ENCODE results near the gene PARP11. TPM values are rescaled to one million over a fixed set of nuclear protein-coding genes. Genes with fewer than 3 reads are reported as not detected.

Gene PARP11
- total and polyA plus RNA-seq, 2 of the 8 experiments (the other 6 are each of a cell fraction or from before 2014, with no cell fraction given), result 4.2 to 13.3 TPM

- no peak overlapping the region for H2BK15ac ChIP-seq (ENCODE audit: low read length)
- no peak for TF ChIP-seq SUZ12 (IDR thresholded peaks at IDR 0.05; ENCODE audit: low read length)
- no peak for TF ChIP-seq TAF1 (IDR thresholded peaks at IDR 0.05; ENCODE audit: low read depth, low read length)
- TF ChIP-seq JUND (IDR thresholded peaks at IDR 0.05; ENCODE audit: low read length), result no peak
- TF ChIP-seq RFX5 (IDR thresholded peaks at IDR 0.05; ENCODE audit: borderline replicate concordance, low read depth, low read length), result no peak
- TF ChIP-seq RNF2 (IDR thresholded peaks at IDR 0.05; ENCODE audit: borderline replicate concordance, low read depth, low read length, missing control alignments, poor library complexity, severe bottlenecking), result no peak
- TF ChIP-seq CREB1 (IDR thresholded peaks at IDR 0.05), result no peak
- H2BK12ac ChIP-seq (ENCODE audit: low read depth, low read length), result no peak overlapping the region
Observed at GRCh38 chr12:3911409-3911808, 38.2 kb upstream of the PARP11 start.

More at GRCh38 chr12:3911409-3911808, 38.2 kb upstream of the PARP11 start:
- ChIA-PET CTCF (ENCODE audit: partially characterized antibody) (interaction anchor here (3.5 kb wide), 1 partner anchor 26 kb away, joined by 12 read pairs; no protein-coding TSS in a partner anchor), POLR2A (ENCODE audit: partially characterized antibody) (no interaction called here)
- Histone ChIP-seq H3K23me2 (ENCODE audit: low read depth, low read length) (no peaks in the 10 kb centered on the region), H4K5ac (ENCODE audit: insufficient read length, low read depth, low read length) (no peak overlapping the region), H2BK120ac (replicated peaks; ENCODE audit: low read depth, low read length) (no peak overlapping the region), H2AFZ (ENCODE audit: low read length) (no peak overlapping the region), H4K91ac (replicated peaks; ENCODE audit: insufficient read length, low read length) (no peak overlapping the region), H3K18ac (ENCODE audit: extremely low read depth, low read length) (no peak overlapping the region), H3K4me1 (replicated peaks in 1 of 4; ENCODE audit: control insufficient read depth in 3 of 4, insufficient read depth in 4 of 4, low read length in 3 of 4) (peaks cover 0 to 7% (median 0%) of the 10 kb centered on the region in 4 experiments; a peak in 3 of 7 replicates), H3K79me1 (ENCODE audit: low read depth, low read length) (no peaks in the 10 kb centered on the region), H3K23ac (ENCODE audit: insufficient read length) (no peak overlapping the region), H3K27me3 (replicated peaks in 1 of 4; ENCODE audit: control insufficient read depth in 3 of 4, extremely low read depth in 1 of 4, insufficient read depth in 3 of 4, low read length in 3 of 4) (no peaks in the 10 kb centered on the region), H2AK5ac (ENCODE audit: low read depth, low read length) (no peak overlapping the region), H3K4me3 (ENCODE audit: extremely low read depth in 1 of 4, insufficient read depth in 2 of 4, low read depth in 3 of 4, low read length in 4 of 4) (no peak overlapping the region), H4K8ac (ENCODE audit: extremely low read depth, insufficient read depth, low read length) (no peak overlapping the region), H3K27ac (ENCODE audit: low read depth, low read length) (no peak overlapping the region), H3K4ac (replicated peaks; ENCODE audit: insufficient read length, low read depth, low read length) (no peak overlapping the region), H3K56ac (replicated peaks; ENCODE audit: insufficient read length, low read depth, low read length) (no peak overlapping the region), H3K36me3 (ENCODE audit: control insufficient read depth in 2 of 4, insufficient read depth in 4 of 4, low read length in 3 of 4) (no peaks in the 10 kb centered on the region), H2BK20ac (ENCODE audit: low read length) (no peak overlapping the region), H4K20me1 (replicated peaks in 1 of 2; ENCODE audit: control insufficient read depth in 1 of 2, insufficient read depth in 2 of 2, low read length in 2 of 2) (no peaks in the 10 kb centered on the region), H3K79me2 (ENCODE audit: control insufficient read depth in 1 of 2, insufficient read depth in 2 of 2, low read length in 2 of 2) (no peaks in the 10 kb centered on the region), H3K9ac (replicated peaks in 1 of 4; ENCODE audit: extremely low read depth in 1 of 4, low read depth in 3 of 4, low read length in 3 of 4) (no peak overlapping the region), H2BK5ac (ENCODE audit: low read depth, low read length) (no peak overlapping the region), H3K14ac (ENCODE audit: insufficient read length) (no peak overlapping the region), H3K9me3 (ENCODE audit: insufficient read depth in 2 of 2, low read depth in 1 of 2, low read length in 1 of 2) (peaks cover 11 to 12% of the 10 kb centered on the region in 2 experiments; a peak in 2 of 4 replicates), H3K4me2 (ENCODE audit: insufficient read depth in 1 of 2, low read depth in 2 of 2, low read length in 2 of 2) (no peak overlapping the region)
- 100% methylated on average over 1 of the region's 1 CpG; no CpG with 5 or more reads in 1 of the 2 experiments for WGBS, 2 experiments (ENCODE audit: extremely low coverage in 1 of 2, insufficient coverage in 1 of 2, insufficient read length in 1 of 2, insufficient replicate concordance in 2 of 2, low coverage in 1 of 2, low lambda C conversion rate in 2 of 2, missing lambda C conversion rate in 1 of 2)
- DNase-seq (ENCODE audit: low read depth in 1 of 2, low spot score in 2 of 2) (no peak), FAIRE-seq (no peak)
